ENCODE measurements around the gene TUT4. TPM values are rescaled to one million over a fixed set of nuclear protein-coding genes. Genes with fewer than 3 reads are reported as not detected.

The TUT4 gene
- total RNA-seq, 1 donor from 2014 or later = 139 TPM

- Histone ChIP-seq H3K4me1 (peaks cover 11% of the 10 kb centered on the region), H3K4me2 (no peak overlapping the region), H3K27me3 (no peaks in the 10 kb centered on the region), H3K9ac (no peak overlapping the region), H3K9me3 (ENCODE audit: low read depth) (no peaks in the 10 kb centered on the region), H3K79me2 (ENCODE audit: low read depth) (no peaks in the 10 kb centered on the region), H3K4me3 (no peak overlapping the region), H3K27ac (no peak overlapping the region), H3K36me3 (peaks cover 24% of the 10 kb centered on the region), H4K20me1 (ENCODE audit: low read depth) (no peaks in the 10 kb centered on the region), H3F3A (ENCODE audit: low read depth) (peaks cover 25% of the 10 kb centered on the region), H2AFZ (replicated peaks) (no peak overlapping the region)
- Mint-ChIP-seq H3K9me3 (no peaks in the 10 kb centered on the region), H3K36me3 (peaks cover 19% of the 10 kb centered on the region), H3K27ac (no peak overlapping the region), H3K4me1 (peaks cover 5% of the 10 kb centered on the region), H3K27me3 (ENCODE audit: insufficient read depth, low read depth) (no peaks in the 10 kb centered on the region), H3K4me3 (no peak overlapping the region)
- no peak for TF ChIP-seq CTCF (IDR thresholded peaks at IDR 0.05)
- TF ChIP-seq EZH2phosphoT487 (IDR thresholded peaks at IDR 0.05) = no peak
- TF ChIP-seq EZH2 (IDR thresholded peaks at IDR 0.05) = no peak
- DNase-seq (ENCODE audit: low spot score) = no peak
Observed at GRCh38 chr1:52424231-52424636, 128.7 kb downstream of the TUT4 start.

GRCh38 chr1:52423771-52424170 lies 129.1 kb downstream of the TUT4 start:
- Mint-ChIP-seq H3K27ac (no peak overlapping the region), H3K27me3 (ENCODE audit: insufficient read depth, low read depth) (no peaks in the 10 kb centered on the region), H3K36me3 (peaks cover 19% of the 10 kb centered on the region), H3K9me3 (no peaks in the 10 kb centered on the region), H3K4me3 (no peak overlapping the region), H3K4me1 (peaks cover 5% of the 10 kb centered on the region)
- Histone ChIP-seq H3K36me3 (peaks cover 25% of the 10 kb centered on the region), H3F3A (ENCODE audit: low read depth) (peaks cover 28% of the 10 kb centered on the region), H3K27me3 (no peaks in the 10 kb centered on the region), H2AFZ (replicated peaks) (no peak overlapping the region), H3K4me2 (no peak overlapping the region), H3K4me1 (peaks cover 11% of the 10 kb centered on the region), H3K79me2 (ENCODE audit: low read depth) (no peaks in the 10 kb centered on the region), H3K4me3 (no peak overlapping the region), H3K9me3 (ENCODE audit: low read depth) (no peaks in the 10 kb centered on the region), H4K20me1 (ENCODE audit: low read depth) (no peaks in the 10 kb centered on the region), H3K27ac (no peak overlapping the region), H3K9ac (no peak overlapping the region)
- no peak for DNase-seq (ENCODE audit: low spot score)
- TF ChIP-seq EZH2phosphoT487 (IDR thresholded peaks at IDR 0.05) (no peak), EZH2 (IDR thresholded peaks at IDR 0.05) (no peak), CTCF (IDR thresholded peaks at IDR 0.05) (no peak)

- H3K4me3 Mint-ChIP-seq = no peak overlapping the region
- Histone ChIP-seq H3K36me3 (peaks cover 28% of the 10 kb centered on the region), H4K20me1 (ENCODE audit: low read depth) (no peaks in the 10 kb centered on the region), H3K4me3 (no peak overlapping the region), H2AFZ (replicated peaks) (no peak overlapping the region), H3K27ac (no peak overlapping the region), H3K9me3 (ENCODE audit: low read depth) (no peaks in the 10 kb centered on the region), H3K4me2 (no peak overlapping the region), H3F3A (ENCODE audit: low read depth) (peaks cover 31% of the 10 kb centered on the region), H3K4me1 (peaks cover 11% of the 10 kb centered on the region), H3K27me3 (no peaks in the 10 kb centered on the region), H3K9ac (no peak overlapping the region), H3K79me2 (ENCODE audit: low read depth) (no peaks in the 10 kb centered on the region)
- DNase-seq (ENCODE audit: low spot score) = no peak
- no peak for TF ChIP-seq EZH2phosphoT487 (IDR thresholded peaks at IDR 0.05)
- TF ChIP-seq CTCF (IDR thresholded peaks at IDR 0.05) = no peak
- no peak for TF ChIP-seq EZH2 (IDR thresholded peaks at IDR 0.05)
- H3K27me3 Mint-ChIP-seq (ENCODE audit: insufficient read depth, low read depth) = no peaks in the 10 kb centered on the region
- H3K4me1 Mint-ChIP-seq = peaks cover 5% of the 10 kb centered on the region
- no peak overlapping the region for H3K27ac Mint-ChIP-seq
- peaks cover 16% of the 10 kb centered on the region for H3K36me3 Mint-ChIP-seq
- no peaks in the 10 kb centered on the region for H3K9me3 Mint-ChIP-seq
Observed at GRCh38 chr1:52423055-52423454, 129.8 kb downstream of the TUT4 start.
